Measurements from ENCODE around the gene COX7A1.

Gene COX7A1

GRCh38 chr19:36111200-36111539 lies 41.1 kb downstream of the COX7A1 start:
- no peak for DNase-seq

- no peak for DNase-seq
These were observed 41.6 kb downstream of the COX7A1 start, which contains the start of gene OVOL3 for GRCh38 chr19:36110487-36111199. Gene OVOL3, plus strand, starts transcription at chr19:36111143. Its CDS starts 60 bp downstream, at chr19:36111203.

- DNase-seq = no peak
These were observed 43.6 kb downstream of the COX7A1 start for GRCh38 chr19:36108684-36109083.

- no peak for DNase-seq
These were observed 45.3 kb downstream of the COX7A1 start for GRCh38 chr19:36106991-36107390.

GRCh38 chr19:36106441-36106840 lies 45.8 kb downstream of the COX7A1 start:
- no peak for DNase-seq

GRCh38 chr19:36103842-36104552 lies 48.2 kb downstream of the COX7A1 start:
- DNase-seq = no peak

GRCh38 chr19:36103040-36103626 lies 49.1 kb downstream of the COX7A1 start:
- DNase-seq = no peak

- DNase-seq = no peak
These were observed 50.5 kb downstream of the COX7A1 start for GRCh38 chr19:36101550-36102327.

Measured in activated naive CD4-positive, alpha-beta T cell treated with Interleukin-2 at 50 U/mL for 16 hours (primary cell).